ENCODE measurements around the gene GRM7. TPM values are rescaled to one million over a fixed set of nuclear protein-coding genes. Genes with fewer than 3 reads are reported as not detected.

GRM7 gene
- polyA plus RNA-seq, 3 donors = 0.05 to 0.10 TPM; not detected in 1

- whole genome bisulfite sequencing, 3 donors = 71 to 81% (median 74%) methylated on average over 6 of the region's 6 CpGs
- H3K27ac ChIP-seq (ENCODE audit: low read depth, low read length) = no peak overlapping the region
Measured at GRCh38 chr3:7687428-7688147, 826.7 kb downstream of the GRM7 start.

GRCh38 chr3:7692866-7693265 lies 832.0 kb downstream of the GRM7 start:
- WGBS, 3 donors = 62 to 68% (median 65%) methylated on average over 3 of the region's 3 CpGs
- H3K27ac ChIP-seq (ENCODE audit: low read depth, low read length) = no peak overlapping the region

- H3K27ac ChIP-seq (ENCODE audit: low read depth, low read length) = no peak overlapping the region
- 84 to 92% (median 88%) methylated on average over 2 of the region's 2 CpGs for WGBS, 3 donors
Measured at GRCh38 chr3:7693976-7694375, 833.1 kb downstream of the GRM7 start.

- whole genome bisulfite sequencing, 3 donors = 29 to 48% (median 45%) methylated on average over 1 of the region's 1 CpG
- H3K27ac ChIP-seq (ENCODE audit: low read depth, low read length) = no peak overlapping the region
Measured at GRCh38 chr3:7695049-7695448, 834.1 kb downstream of the GRM7 start.

GRCh38 chr3:7696320-7696719 lies 835.4 kb downstream of the GRM7 start:
- no peak overlapping the region for H3K27ac ChIP-seq (ENCODE audit: low read depth, low read length)
- WGBS, 3 donors = 74 to 85% (median 76%) methylated on average over 2 of the region's 2 CpGs

- WGBS, 3 donors = 59 to 78% (median 72%) methylated on average over 4 of the region's 4 CpGs
- H3K27ac ChIP-seq (ENCODE audit: low read depth, low read length) = no peak overlapping the region
Measured at GRCh38 chr3:7697548-7697947, 836.6 kb downstream of the GRM7 start.

- 68 to 77% (median 76%) methylated on average over 2 of the region's 2 CpGs for WGBS, 3 donors
- H3K27ac ChIP-seq (ENCODE audit: low read depth, low read length) = no peak overlapping the region
Measured at GRCh38 chr3:7700539-7700938, 839.6 kb downstream of the GRM7 start.

- H3K27ac ChIP-seq (ENCODE audit: low read depth, low read length) = no peak overlapping the region
- WGBS, 3 donors = 83 to 88% (median 88%) methylated on average over 5 to 6 of the region's 6 CpGs
Measured at GRCh38 chr3:7700977-7701376, 840.1 kb downstream of the GRM7 start.

- H3K27ac ChIP-seq (ENCODE audit: low read depth, low read length) = no peak overlapping the region
Measured at GRCh38 chr3:7707187-7707586, 846.3 kb downstream of the GRM7 start.

GRCh38 chr3:7709376-7710082 lies 848.6 kb downstream of the GRM7 start:
- whole genome bisulfite sequencing, 3 donors = 56 to 65% (median 62%) methylated on average over 5 of the region's 5 CpGs
- H3K27ac ChIP-seq (ENCODE audit: low read depth, low read length) = no peak overlapping the region

More at GRCh38 chr3:7707187-7707586, 846.3 kb downstream of the GRM7 start:
- 54 to 61% (median 56%) methylated on average over 3 of the region's 3 CpGs for WGBS, 3 donors

GRCh38 chr3:7710284-7710683 lies 849.4 kb downstream of the GRM7 start:
- no peak overlapping the region for H3K27ac ChIP-seq (ENCODE audit: low read depth, low read length)
- WGBS, 3 donors = 65 to 80% (median 70%) methylated on average over 3 of the region's 3 CpGs

- H3K27ac ChIP-seq (ENCODE audit: low read depth, low read length) = no peak overlapping the region
- WGBS, 3 donors = 68 to 89% (median 86%) methylated on average over 2 of the region's 2 CpGs
Measured at GRCh38 chr3:7713724-7714123, 852.8 kb downstream of the GRM7 start.

GRCh38 chr3:7720649-7721297 lies 859.9 kb downstream of the GRM7 start:
- WGBS, 3 donors = 77 to 94% (median 91%) methylated on average over 1 of the region's 1 CpG
- H3K27ac ChIP-seq (ENCODE audit: low read depth, low read length) = no peak overlapping the region

GRCh38 chr3:7721869-7722268 lies 861.0 kb downstream of the GRM7 start:
- H3K27ac ChIP-seq (ENCODE audit: low read depth, low read length) = no peak overlapping the region
- 79 to 85% (median 83%) methylated on average over 5 of the region's 5 CpGs for WGBS, 3 donors

- H3K27ac ChIP-seq (ENCODE audit: low read depth, low read length) = no peak overlapping the region
- 75 to 90% (median 90%) methylated on average over 7 of the region's 7 CpGs for WGBS, 3 donors
Measured at GRCh38 chr3:7728566-7729519, 867.9 kb downstream of the GRM7 start.

GRCh38 chr3:7733933-7734332 lies 873.0 kb downstream of the GRM7 start:
- H3K27ac ChIP-seq (ENCODE audit: low read depth, low read length) = no peak overlapping the region
- 30 to 69% (median 47%) methylated on average over 1 of the region's 1 CpG for WGBS, 3 donors

- H3K27ac ChIP-seq (ENCODE audit: low read depth, low read length) = no peak overlapping the region
Measured at GRCh38 chr3:7734456-7734855, 873.5 kb downstream of the GRM7 start.

- H3K27ac ChIP-seq (ENCODE audit: low read depth, low read length) = no peak overlapping the region
- 98 to 100% (median 98%) methylated on average over 1 of the region's 1 CpG for WGBS, 3 donors
Measured at GRCh38 chr3:7737263-7737662, 876.3 kb downstream of the GRM7 start.

All from adipose tissue (tissue), 3 donors.